Raji (cell line): ENCODE results near the gene MCEE.

Experiments used
- POLR2A ChIP-seq: IDR thresholded peaks from 2 replicates; pipeline ENCODE4 v1.6.1; 2011; ENCODE audit warnings: low read depth, low read length, control low read depth; ENCODE audit not compliant: insufficient read depth

The MCEE gene

DNA sequence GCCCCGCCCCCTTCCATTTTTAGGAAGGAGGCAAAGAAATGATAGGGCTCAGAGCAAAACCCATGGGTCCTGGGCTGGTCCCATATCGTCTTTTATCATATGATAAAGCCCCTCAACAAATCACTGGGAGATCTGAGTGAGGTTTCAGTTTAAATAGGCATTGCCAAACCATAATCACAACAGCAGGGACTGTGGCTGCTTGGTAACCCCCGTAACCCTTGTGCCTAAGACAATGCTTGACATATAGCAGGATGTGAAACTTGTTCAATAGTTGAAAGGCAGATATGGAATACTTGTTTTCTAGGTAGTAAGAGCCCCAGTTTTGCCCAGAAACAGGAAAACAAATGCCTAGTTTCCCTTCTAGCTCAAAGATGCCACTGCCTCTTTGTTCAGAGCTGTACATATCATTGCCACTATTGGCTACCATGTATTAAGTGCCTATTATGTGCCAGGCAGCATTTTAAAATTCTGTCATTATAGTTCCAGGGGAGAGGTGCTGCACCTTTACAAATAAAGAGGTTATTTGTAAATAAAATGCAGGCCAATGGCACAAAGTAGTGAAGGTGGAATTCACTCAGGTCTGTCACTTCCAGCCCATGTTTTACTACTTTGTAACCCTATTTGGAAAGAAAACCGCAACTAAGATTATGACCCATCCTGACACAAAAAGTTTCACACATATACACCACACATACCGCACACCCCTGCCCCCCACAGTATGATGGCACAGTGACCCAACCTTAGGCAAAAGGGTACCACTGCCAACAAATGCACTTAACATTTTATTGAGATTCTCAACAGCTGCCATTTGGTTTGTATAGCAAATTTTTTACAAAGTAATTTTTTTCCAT is 47.4 kb downstream of the MCEE start:
- TF ChIP-seq POLR2A, result no peak

DNA sequence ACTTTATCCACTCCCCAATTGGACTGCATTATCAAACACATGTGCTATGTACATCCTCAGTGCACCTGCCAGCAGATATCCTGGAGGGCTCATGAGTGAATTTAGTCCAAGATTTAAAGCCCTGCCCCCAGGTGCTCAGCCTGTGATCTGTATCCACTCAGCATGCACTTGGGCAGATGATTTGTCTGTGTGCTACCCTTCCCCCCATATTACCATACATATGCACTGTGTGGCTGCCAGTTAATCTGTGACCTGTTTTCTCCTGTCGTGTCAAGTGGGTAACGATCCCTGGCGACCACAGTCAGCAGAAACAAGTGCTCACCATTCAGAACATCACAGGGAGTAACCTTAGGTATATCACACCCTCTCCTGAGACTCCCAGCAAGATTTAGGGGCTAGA is 51.4 kb downstream of the MCEE start:
- TF ChIP-seq POLR2A, result no peak

DNA sequence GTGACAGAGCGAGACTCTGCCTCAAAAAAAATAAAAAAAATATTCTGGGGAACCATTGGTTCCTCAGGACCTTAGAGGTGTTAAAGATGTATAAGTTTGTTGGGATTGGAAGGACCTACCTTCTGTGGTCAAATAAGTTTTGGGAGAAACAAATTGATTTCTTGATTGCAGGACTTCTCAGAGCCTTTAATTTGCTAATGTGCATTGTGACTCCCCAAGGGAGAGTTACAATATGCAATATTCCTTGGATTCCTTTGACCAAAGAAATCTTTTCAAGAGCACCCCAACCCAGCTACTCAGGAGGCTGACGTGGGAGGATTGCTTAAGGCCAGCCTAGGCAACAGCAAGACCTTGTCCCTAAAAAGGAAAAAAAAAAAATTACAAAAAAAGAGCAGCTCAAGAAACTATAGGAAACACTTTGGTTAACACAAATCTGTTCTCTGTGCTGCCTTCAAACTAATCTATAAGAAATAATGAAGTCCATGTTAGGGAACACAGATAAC is 55.1 kb downstream of the MCEE start:
- no peak for TF ChIP-seq POLR2A

DNA sequence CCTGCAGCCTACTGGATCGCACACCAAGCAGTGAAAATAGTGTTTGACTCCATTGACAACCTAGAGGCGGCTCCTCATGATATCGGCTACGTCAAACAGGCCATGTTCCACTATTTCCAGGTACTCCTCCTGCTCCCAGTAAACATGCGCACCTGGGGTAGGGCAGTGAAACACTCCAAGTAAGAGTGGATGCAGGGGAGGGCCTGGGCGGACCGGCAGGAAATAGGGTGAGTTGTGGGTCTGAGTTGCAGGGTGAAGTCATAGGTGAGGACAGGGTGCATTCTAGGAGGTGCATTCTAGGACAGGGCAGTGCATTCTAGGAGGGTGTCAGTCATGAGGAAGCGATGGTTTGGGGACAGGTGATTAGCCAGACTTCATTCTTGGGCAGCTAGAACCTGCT is 56.6 kb downstream of the MCEE start:
- TF ChIP-seq POLR2A, result no peak

DNA sequence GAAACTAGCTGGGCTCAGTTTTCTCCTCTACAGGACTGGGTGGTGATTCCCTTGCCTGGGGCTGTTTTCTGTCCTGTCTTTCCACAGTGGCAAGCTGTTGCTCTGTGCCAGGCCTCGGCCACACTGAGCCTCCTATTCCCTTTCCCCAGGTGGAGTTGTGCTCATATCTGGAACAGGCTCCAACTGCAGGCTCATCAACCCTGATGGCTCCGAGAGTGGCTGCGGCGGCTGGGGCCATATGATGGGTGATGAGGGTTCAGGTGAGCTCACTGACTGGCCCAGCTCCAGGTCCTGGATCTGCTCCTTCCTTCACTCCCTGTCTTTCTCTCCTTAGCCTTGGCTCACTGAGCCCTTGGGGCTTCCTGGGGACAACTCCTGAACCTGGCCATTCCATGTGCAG is 57.5 kb downstream of the MCEE start:
- TF ChIP-seq POLR2A, result no peak

DNA sequence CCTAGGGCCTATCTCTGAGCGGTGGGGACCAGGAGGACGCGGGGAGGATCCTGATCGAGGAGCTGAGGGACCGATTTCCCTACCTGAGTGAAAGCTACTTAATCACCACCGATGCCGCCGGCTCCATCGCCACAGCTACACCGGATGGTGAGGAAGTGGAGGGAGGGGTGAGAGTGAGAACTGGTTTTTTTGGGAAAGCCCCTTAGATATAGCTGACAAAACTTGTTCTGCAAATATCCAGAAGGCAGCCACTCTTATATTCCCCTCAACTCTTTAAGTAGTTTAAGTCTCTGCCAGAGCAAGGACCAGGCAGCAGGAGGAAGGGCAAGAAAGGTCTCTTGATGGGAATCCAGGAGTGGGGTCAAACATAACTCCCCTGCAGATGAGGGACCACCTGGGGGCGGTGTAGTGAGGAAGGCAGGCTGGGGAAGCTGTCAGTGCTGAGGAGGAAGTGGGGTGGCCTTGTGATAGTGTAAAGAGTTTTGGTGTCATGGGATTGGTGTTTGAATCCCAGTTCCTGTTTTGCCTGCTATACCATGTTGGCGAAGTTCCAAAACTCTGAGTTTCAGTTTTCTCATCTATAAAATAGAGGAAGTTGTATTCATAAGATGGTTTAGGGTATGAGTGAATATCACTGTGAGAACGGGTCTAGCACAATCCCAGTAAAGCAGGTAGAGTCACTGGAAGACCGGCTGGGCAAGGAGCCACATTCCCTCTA is 58.2 kb downstream of the MCEE start:
- TF ChIP-seq POLR2A, result no peak

DNA sequence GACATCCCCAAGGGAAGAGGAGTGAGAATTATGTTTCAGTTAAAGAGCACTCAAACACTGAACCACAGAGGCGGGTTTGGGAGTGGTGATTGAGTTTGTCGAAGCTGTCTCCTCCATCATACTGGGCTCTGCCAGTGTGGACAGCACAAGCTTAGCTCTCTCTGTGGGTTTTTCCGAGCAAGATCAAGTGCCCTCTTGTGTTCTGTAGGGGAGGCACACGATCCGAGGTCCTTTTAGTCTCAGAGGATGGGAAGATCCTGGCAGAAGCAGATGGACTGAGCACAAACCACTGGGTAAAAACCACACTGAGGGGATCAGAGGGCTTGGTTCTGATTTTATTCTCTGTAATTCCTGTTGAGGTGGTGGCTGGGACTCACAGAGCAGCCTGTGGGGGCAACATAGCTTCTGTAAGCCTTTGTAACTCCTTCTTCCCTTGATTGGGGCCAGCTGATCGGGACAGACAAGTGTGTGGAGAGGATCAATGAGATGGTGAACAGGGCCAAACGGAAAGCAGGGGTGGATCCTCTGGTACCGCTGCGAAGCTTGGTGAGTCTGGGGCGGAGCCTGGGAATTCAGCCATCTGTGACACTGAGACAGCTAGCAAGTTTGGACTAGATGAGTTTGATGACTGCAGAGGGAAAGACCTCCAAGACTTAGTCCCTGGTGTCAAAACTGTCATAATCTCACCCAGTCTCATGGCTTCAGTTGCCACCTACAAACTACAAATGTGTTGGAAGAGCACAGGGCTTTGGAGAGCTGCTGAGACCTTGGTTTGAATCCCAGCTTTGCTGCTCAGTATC is 59.5 kb downstream of the MCEE start:
- no peak for TF ChIP-seq POLR2A

DNA sequence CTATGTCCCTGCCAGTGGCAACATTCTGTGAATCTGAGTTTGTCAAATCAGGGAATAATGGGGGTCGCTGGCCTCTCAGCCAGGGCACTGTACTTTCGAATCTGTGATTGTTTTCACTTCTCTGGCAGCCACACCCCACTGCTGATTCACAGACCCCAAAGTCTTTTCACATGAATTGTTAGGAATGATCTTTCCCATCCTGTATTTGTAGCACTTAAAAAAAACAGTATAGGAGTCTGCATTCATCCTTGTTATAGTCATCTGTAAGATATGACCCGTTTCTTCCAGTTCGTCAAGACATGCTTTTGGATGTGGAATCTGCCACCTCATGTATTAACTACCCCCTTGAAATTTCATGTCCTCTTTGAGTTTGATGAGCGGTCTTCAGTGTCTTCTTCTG is 60.7 kb downstream of the MCEE start:
- no peak for TF ChIP-seq POLR2A

DNA sequence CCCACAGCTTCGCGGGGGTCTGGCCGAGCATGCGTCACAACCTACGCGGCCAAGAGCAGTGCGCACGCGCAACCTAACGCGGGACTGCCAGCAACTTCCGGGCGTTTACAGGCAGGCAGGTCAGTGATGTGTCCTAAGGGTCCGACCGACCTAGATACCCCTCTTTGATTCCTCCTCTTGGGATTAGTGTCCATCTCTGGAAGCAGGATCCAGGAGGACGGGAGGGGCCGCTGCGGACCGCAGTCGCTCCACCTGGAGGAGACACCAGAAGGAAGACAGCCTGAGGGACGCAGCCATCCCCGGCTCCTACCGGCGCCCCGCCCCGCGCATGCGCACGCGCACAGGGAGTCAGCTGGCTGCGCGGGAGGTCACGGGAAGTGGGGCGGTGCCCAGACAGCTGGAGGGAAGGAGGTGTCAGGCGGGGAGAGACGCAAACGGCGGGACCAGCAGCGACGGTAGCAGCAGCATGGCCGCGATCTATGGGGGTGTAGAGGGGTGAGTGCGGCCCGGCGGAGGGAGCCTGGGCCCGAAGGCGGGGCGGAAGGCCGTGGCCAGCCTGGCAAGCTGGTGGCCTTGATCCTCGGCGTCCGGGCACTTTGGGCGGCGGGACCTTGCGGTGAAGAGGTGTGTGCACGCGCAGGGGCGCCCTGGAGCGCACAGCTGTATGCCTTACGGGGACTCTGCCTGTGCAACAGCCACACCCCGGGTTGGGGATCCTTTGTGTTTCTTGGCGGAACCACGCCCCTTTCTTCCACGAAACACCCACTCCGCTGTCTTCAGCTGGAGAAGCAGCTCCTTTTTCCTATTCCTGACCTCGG is 61.6 kb downstream of the MCEE start, which contains the start of gene NAGK:
Gene NAGK, plus strand, starts transcription at position 431 of the 818 bp plus-strand sequence. Its CDS starts 36 bp downstream, at position 467.
- peak; percentile 99 for TF ChIP-seq POLR2A

DNA sequence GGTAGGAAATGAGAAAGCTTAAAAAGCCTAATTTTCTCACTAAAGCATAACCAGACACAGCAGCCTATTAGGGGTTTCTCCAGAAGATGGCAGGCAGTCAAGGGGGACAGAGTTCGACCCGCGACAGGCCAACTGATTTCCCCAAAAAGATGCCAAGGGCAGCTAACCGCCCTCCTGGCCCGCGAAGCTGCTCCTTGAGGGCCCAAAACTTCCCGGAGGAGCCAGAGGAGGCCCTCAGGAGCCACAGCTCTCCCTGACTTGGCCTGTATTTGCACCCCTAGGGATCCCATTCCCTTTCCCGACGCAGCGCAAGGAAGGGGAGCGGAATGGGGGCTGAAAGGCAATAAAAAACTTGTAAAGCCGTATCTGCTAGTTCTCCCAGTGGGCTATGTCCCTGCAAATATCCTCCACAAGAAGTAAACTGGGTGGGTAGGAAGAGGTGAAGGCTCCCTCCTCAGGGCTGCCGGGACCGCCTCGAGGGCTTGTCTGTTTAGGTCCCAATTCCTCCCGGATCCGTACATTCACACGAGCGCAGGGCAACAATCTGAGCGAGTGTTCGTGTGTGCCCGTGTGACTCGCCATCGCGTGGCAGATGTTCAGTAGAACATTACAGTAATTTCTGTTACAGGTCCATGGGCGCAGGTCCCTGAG is 62.3 kb downstream of the MCEE start:
- no peak for TF ChIP-seq POLR2A

DNA sequence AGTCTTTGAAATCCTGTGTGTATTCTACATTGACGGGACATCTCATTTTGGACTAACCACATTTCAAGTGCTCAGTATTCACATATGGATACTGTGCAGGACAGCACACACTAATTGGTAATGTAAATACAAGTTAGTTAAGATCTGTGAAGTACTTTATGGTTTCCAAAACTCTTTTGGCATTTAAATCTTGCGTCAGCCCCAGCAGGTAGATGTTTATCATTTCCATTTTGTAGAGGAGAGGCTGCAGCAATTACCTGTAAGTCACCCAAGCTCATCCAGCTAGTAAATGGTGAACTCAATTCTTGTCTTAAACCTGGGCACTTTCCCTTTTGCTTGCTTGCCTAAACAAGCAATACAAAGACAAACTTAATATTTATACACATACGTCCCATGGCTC is 63.2 kb downstream of the MCEE start:
- TF ChIP-seq POLR2A, result no peak

DNA sequence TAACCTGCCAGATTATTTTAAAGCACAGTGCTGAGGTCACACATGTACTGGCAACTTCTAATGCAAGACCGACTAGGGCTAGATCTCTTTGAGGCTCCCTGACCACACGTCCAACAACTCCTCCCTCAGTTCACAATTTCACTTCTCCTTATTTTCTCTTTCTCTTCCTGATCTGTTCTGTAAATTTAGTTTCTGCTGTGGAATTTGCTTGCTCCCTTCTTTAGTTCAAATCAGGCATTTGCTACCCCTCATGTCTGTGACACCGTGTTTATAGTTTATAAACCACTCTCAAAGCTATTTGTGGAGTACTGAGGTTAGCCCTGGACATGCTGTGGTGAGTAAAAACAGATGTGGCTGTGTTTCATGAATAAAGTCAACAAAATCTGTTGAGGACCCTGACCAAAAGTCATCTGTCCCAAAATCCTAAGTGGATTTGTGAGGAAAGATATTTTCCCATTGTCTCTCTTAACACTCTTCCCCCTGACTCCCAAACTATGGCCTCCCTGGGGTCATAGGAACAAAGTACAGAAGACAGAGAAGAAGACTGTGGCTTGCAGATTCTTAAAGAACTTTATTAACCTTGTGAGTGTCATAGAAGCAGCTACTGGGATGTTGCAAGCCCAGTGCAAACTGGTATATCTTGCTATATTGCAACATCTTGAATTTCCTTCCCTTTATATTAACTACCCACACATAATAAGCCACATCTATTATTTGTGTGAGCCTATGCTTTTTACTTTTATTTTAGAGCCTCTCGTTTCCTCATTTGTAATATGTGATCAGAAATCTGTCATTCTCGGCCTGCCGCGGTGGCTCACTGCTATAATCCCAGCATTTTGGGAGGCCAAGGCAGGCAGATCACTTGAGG is 65.0 kb downstream of the MCEE start:
- no peak for TF ChIP-seq POLR2A

DNA sequence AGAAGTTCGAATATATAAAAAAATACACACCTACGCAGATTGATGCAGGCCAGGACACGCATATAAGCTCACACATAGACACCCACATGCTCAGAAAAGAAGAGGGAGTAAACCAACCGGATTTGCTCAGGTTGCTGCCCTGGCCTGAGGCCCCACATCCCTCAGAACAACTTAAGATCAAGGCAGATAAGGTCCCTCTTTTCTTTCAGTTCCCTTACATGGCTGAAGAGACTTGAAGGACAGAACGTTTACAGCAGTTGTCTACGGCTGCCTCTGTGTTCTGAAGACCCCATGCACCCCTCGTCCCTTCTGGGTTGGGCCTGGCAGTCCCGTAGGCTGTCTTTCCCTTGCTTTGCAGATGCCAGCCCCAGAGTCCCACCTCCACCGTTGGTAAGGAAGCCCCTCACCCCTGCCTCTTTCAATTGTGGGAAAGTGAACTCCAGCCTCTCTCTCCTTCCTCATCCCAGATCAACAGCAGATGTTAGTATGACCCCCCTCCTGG is 65.9 kb downstream of the MCEE start:
- 0 out of 2 replicates have a peak, but pooled peaks have one; percentile 13 for TF ChIP-seq POLR2A
